Lung (tissue), 12 donors: ENCODE results near the gene SLC25A19. TPM values are rescaled to one million over a fixed set of nuclear protein-coding genes. Genes with fewer than 3 reads are reported as not detected.
A peak's percentile ranks its signal among the peaks of the same experiment; 100 is the strongest.

Source experiments
- ATAC-seq: fragments of 200-7000 bp; cut with Tn5 transposase; one replicate; pipeline ENCODE4 v1.9.1; 2020; ENCODE audit warnings: moderate number of reproducible peaks; ENCODE audit not compliant: insufficient read depth, low FRiP score
- DNase-seq, 3 donors: peaks; one replicate each; pipeline ENCODE4 v3.0.0-alpha.2; 2013 to 2017
- H3K27ac ChIP-seq, 2 donors: one replicate each; pipeline ENCODE4 v1.5.1; 2013; ENCODE audit warnings: mild to moderate bottlenecking in 2 of 2, moderate library complexity in 2 of 2, control low read depth in 1 of 2, inconsistent platforms in 1 of 2, low read depth in 1 of 2, low read length in 1 of 2
- H3K27me3 ChIP-seq, 3 donors: one replicate each; pipeline ENCODE4 v1.5.1; 2013; ENCODE audit warnings: low read length in 2 of 3; ENCODE audit not compliant: control insufficient read depth in 3 of 3, insufficient read depth in 3 of 3
- H3K36me3 ChIP-seq, 4 donors: one replicate each; pipeline ENCODE4 v1.5.1; 2013; ENCODE audit warnings: low read length in 4 of 4, mild to moderate bottlenecking in 1 of 4, moderate library complexity in 1 of 4; ENCODE audit not compliant: control insufficient read depth in 4 of 4, insufficient read depth in 4 of 4
- H3K4me1 ChIP-seq, 5 donors: one replicate each; pipeline ENCODE4 v1.5.1; 2013; ENCODE audit warnings: low read length in 5 of 5, mild to moderate bottlenecking in 2 of 5, moderate library complexity in 1 of 5; ENCODE audit not compliant: control insufficient read depth in 5 of 5, insufficient read depth in 5 of 5
- H3K4me3 ChIP-seq: one replicate; pipeline ENCODE4 v1.5.1; 2013; ENCODE audit warnings: mild to moderate bottlenecking, control low read depth, moderate library complexity
- H3K9ac ChIP-seq, 2 donors: one replicate each; pipeline ENCODE4 v1.5.1; 2013; ENCODE audit warnings: low read length in 2 of 2, control low read depth in 1 of 2; ENCODE audit not compliant: insufficient read depth in 1 of 2
- H3K9me3 ChIP-seq, 4 donors: one replicate each; pipeline ENCODE4 v1.5.1; 2013; ENCODE audit warnings: low read length in 3 of 4, mild to moderate bottlenecking in 1 of 4, moderate library complexity in 1 of 4; ENCODE audit not compliant: control insufficient read depth in 4 of 4, insufficient read depth in 3 of 4
- CTCF ChIP-seq: IDR thresholded peaks from 2 replicates; pipeline ENCODE4 v1.5.1; 2012; ENCODE audit warnings: mild to moderate bottlenecking; ENCODE audit errors: control extremely low read depth, extremely low read depth
- WGBS, 2 donors: extraction: QIAGEN DNeasy Blood & Tissue Kit; methylation state at CpG; one replicate each; pipeline ENCODE4 v1.1.7; 2013; 5-methylcytosine and 5-hydroxymethylcytosine counted together
- polyA plus RNA-seq, 2 donors: library from polyadenylated mRNA; stranded (reverse); fragments of 200-250 nt; gene quantifications; one replicate each; pipeline ENCODE4 v1.2.1, GENCODE V29; 2013
- total RNA-seq, 2 donors: library from RNA; depleted of rRNA in 1 of 2; stranded (reverse); fragments of >200 nt in 1 of 2; gene quantifications; one replicate each; pipeline ENCODE4 v1.2.1, GENCODE V29; 2014 to 2021
- donor health status: control.
- donor health status: control.
- donor health status: Bipolar disorder and iron deficiency.
- donor health status: healthy.
- donor health status: DM: yes; HTN: yes; CAD: no.

Gene SLC25A19
- total and polyA plus RNA-seq, 4 donors = 9.8 to 27.4 (median 24.0) TPM

- Histone ChIP-seq H3K4me1 (no peaks in the 10 kb centered on the region), H3K27me3 (no peaks in the 10 kb centered on the region), H3K27ac (peak overlapping the region in 1 of 2 donors; percentile 54), H3K9ac (no peak overlapping the region), H3K36me3 (peaks cover 8 to 32% (median 13%) of the 10 kb centered on the region in 4 donors), H3K4me3 (no peak overlapping the region), H3K9me3 (no peaks in the 10 kb centered on the region)
- no peak for DNase-seq
- no peak for TF ChIP-seq CTCF
- WGBS, 2 donors = 76 to 87% methylated on average over 10 of the region's 10 CpGs
- ATAC-seq = no peak
Observed at GRCh38 chr17:75318211-75318610, 29.0 kb upstream of the SLC25A19 start.

GRCh38 chr17:75317671-75318070 lies 28.4 kb upstream of the SLC25A19 start:
- 69 to 71% methylated on average over 11 of the region's 11 CpGs for WGBS, 2 donors
- no peaks in the 10 kb centered on the region for H3K4me1 ChIP-seq
- no peak overlapping the region for H3K27ac ChIP-seq
- no peak overlapping the region for H3K9ac ChIP-seq
- peaks cover 8 to 32% (median 13%) of the 10 kb centered on the region in 4 donors for H3K36me3 ChIP-seq
- DNase-seq = no peak
- H3K9me3 ChIP-seq = no peaks in the 10 kb centered on the region
- H3K4me3 ChIP-seq = no peak overlapping the region
- TF ChIP-seq CTCF = no peak
- ATAC-seq = no peak
- no peaks in the 10 kb centered on the region for H3K27me3 ChIP-seq

GRCh38 chr17:75316253-75316652 lies 27.0 kb upstream of the SLC25A19 start:
- peak overlapping the region in 1 of 2 donors; percentile 33 for H3K27ac ChIP-seq

More at GRCh38 chr17:75316253-75316652, 27.0 kb upstream of the SLC25A19 start:
- H3K27me3 ChIP-seq = no peaks in the 10 kb centered on the region
- DNase-seq (no peak), ATAC-seq (no peak)
- H3K9me3 ChIP-seq = no peaks in the 10 kb centered on the region
- 79 to 91% methylated on average over 5 of the region's 5 CpGs for WGBS, 2 donors
- no peaks in the 10 kb centered on the region for H3K4me1 ChIP-seq
- H3K36me3 ChIP-seq = peaks cover 2 to 26% (median 8%) of the 10 kb centered on the region in 4 donors
- H3K4me3 ChIP-seq = no peak overlapping the region
- no peak for TF ChIP-seq CTCF
- no peak overlapping the region for H3K9ac ChIP-seq
